Gastroesophageal sphincter (tissue), 4 donors: ENCODE results near the gene FOXN1. TPM values are rescaled to one million over a fixed set of nuclear protein-coding genes. Genes with fewer than 3 reads are reported as not detected.

Experiments used
- ATAC-seq: fragments of 150-250 bp; one replicate; pipeline ENCODE4 v1.9.1; 2016; ENCODE audit warnings: mild to moderate bottlenecking, moderate library complexity
- H3K27ac ChIP-seq, 4 donors: fragments of 200-600 bp; sonication (generic) in 3 of 4; 1 replicate in 3 of 4; 2 replicates in 1 of 4; pipeline ENCODE4 v1.5.1; 2016 to 2019
- H3K27me3 ChIP-seq: fragments of 200-600 bp; sonication (generic); one replicate; pipeline ENCODE4 v1.5.1; 2019
- H3K36me3 ChIP-seq, 2 donors: fragments of 200-600 bp; sonication (generic); one replicate each; pipeline ENCODE4 v1.5.1; 2019; ENCODE audit warnings: control low read depth in 1 of 2
- H3K4me1 ChIP-seq, 3 donors: fragments of 200-600 bp; sonication (generic); 1 replicate in 2 of 3; 2 replicates in 1 of 3; pipeline ENCODE4 v1.5.1; 2016 to 2019; ENCODE audit warnings: control low read depth in 2 of 3
- H3K4me3 ChIP-seq, 2 donors: fragments of 200-600 bp; sonication (generic); one replicate each; pipeline ENCODE4 v1.5.1; 2019; ENCODE audit warnings: mild to moderate bottlenecking in 1 of 2, moderate library complexity in 1 of 2
- H3K9me3 ChIP-seq, 3 donors: fragments of 200-600 bp; sonication (generic); one replicate each; pipeline ENCODE4 v1.5.1; 2017 to 2019; ENCODE audit warnings: control low read depth in 2 of 3
- EP300 ChIP-seq: sonication (generic); formaldehyde crosslinking; IDR thresholded peaks from one replicate; pipeline ENCODE4 v1.6.1; 2017; ENCODE audit warnings: antibody characterized with exemption, mild to moderate bottlenecking
- POLR2A ChIP-seq, 2 donors: fragments of 450-650 bp; IDR thresholded peaks; one replicate each; pipeline ENCODE4 v1.6.1; 2017; ENCODE audit warnings: antibody characterized with exemption in 2 of 2, mild to moderate bottlenecking in 2 of 2, moderate library complexity in 1 of 2
- POLR2AphosphoS5 ChIP-seq: sonication (generic); formaldehyde crosslinking; IDR thresholded peaks from one replicate; pipeline ENCODE4 v1.6.1; 2017; ENCODE audit warnings: antibody characterized with exemption
- WGBS, 2 donors: methylation state at CpG; one replicate each; pipeline ENCODE4 v1.1.5; 2018; ENCODE audit warnings: low coverage in 1 of 2; 5-methylcytosine and 5-hydroxymethylcytosine counted together
- total RNA-seq, 4 donors: library from RNA; depleted of rRNA; stranded (reverse); fragments of >200 nt; gene quantifications; one replicate each; pipeline ENCODE4 v1.1.0, GENCODE V29; 2016
- TF ChIP-seq, protein P1 (sequence below), 4 experiments: fragments of 200-600 bp in 2 of 4; fragments of 450-650 bp in 2 of 4; sonication (generic) in 1 of 4; IDR thresholded peaks; one replicate each; pipeline ENCODE4 v1.5.1; 2017 to 2019; ENCODE audit warnings: antibody characterized with exemption in 4 of 4, mild to moderate bottlenecking in 2 of 4, moderate library complexity in 2 of 4

FOXN1 gene
- total RNA-seq, 4 donors from 2014 or later = 0.15 TPM; not detected in 3

DNA sequence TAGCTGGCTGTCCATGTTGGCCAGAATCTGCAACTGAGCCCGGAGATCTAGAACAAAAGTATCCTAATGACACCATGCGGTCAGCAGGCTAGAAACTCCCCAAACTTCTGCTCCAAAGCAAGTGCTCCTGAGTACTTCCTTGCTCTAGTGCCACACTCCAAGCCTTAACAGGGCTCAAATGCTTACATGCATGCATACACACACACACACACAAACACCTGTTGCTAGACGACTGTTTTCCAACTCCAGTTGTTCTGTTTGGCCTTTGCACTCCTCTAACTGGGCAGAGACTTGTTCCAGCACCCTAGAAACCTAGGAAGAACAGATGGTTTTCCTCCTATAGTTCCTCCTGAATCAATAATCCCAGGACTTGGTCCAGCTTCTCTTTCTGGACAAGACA, 78.3 kb downstream of the FOXN1 start:
- WGBS, 2 donors = 71% methylated on average over 3 of the region's 3 CpGs; no CpG with 5 or more reads in 1 of the 2 donors
- no peaks in the 10 kb centered on the region for H3K4me1 ChIP-seq

DNA sequence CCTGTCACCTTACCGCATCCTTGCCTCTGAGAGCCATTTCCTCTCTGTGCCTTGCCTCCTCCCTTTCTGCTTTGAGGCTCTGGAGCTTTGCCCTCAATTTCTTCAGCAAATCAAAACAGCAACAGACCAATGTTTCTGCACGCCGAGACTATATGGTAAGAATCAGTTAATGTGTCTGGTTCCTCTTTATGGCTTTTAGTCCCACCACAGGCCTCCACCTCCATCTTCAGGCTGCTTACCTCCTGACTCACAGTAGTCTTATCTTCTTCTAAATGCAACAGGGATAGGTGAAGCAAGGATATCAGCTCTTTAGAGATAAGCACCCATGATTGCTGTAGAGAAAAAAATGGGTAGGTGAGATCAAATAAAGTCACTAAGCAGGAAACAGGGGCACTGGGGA, 79.7 kb downstream of the FOXN1 start:
- no peak for TF ChIP-seq POLR2AphosphoS5
- no peak for TF ChIP-seq EP300
- TF ChIP-seq, protein P1, sequence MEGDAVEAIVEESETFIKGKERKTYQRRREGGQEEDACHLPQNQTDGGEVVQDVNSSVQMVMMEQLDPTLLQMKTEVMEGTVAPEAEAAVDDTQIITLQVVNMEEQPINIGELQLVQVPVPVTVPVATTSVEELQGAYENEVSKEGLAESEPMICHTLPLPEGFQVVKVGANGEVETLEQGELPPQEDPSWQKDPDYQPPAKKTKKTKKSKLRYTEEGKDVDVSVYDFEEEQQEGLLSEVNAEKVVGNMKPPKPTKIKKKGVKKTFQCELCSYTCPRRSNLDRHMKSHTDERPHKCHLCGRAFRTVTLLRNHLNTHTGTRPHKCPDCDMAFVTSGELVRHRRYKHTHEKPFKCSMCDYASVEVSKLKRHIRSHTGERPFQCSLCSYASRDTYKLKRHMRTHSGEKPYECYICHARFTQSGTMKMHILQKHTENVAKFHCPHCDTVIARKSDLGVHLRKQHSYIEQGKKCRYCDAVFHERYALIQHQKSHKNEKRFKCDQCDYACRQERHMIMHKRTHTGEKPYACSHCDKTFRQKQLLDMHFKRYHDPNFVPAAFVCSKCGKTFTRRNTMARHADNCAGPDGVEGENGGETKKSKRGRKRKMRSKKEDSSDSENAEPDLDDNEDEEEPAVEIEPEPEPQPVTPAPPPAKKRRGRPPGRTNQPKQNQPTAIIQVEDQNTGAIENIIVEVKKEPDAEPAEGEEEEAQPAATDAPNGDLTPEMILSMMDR (IDR thresholded peaks at IDR 0.05) = no peak
- no peak for TF ChIP-seq POLR2A (IDR thresholded peaks at IDR 0.05)
- no peak for ATAC-seq
- H3K4me3 ChIP-seq = no peak overlapping the region
- H3K4me1 ChIP-seq = no peaks in the 10 kb centered on the region
- H3K9me3 ChIP-seq = no peaks in the 10 kb centered on the region
- H3K27me3 ChIP-seq = no peaks in the 10 kb centered on the region
- WGBS, 2 donors = 94% methylated on average over 3 of the region's 3 CpGs; no CpG with 5 or more reads in 1 of the 2 donors
- H3K36me3 ChIP-seq = peaks cover 0 to 26% of the 10 kb centered on the region in 2 donors
- no peak overlapping the region for H3K27ac ChIP-seq

More for the DNA sequence above, 78.3 kb downstream of the FOXN1 start:
- no peak for TF ChIP-seq EP300
- TF ChIP-seq POLR2A (IDR thresholded peaks at IDR 0.05) = no peak
- TF ChIP-seq POLR2AphosphoS5 = no peak
- TF ChIP-seq, protein P1 (IDR thresholded peaks at IDR 0.05) = no peak
- ATAC-seq = no peak
- Histone ChIP-seq H3K36me3 (peaks cover 0 to 26% of the 10 kb centered on the region in 2 donors), H3K27ac (no peak overlapping the region), H3K9me3 (no peaks in the 10 kb centered on the region), H3K4me3 (no peak overlapping the region), H3K27me3 (no peaks in the 10 kb centered on the region)

Other genes starting within 250 kb of the FOXN1 start
- gene TMEM97, start 187.1 kb upstream of the FOXN1 start, total RNA-seq = 1 to 10 TPM; 4.5 to 9.2 (median 7.2) TPM
- 10 to 100 TPM; 34.1 to 56.5 (median 51.4) TPM for gene IFT20, start 170.9 kb upstream of the FOXN1 start, total RNA-seq
- gene TNFAIP1, start 170.6 kb upstream of the FOXN1 start, total RNA-seq = 10 to 100 TPM; 19.1 to 53.2 (median 30.4) TPM
- 100 to 1,000 TPM in 1 of 4 donors, 10 to 100 TPM in 3; 71.1 to 108 (median 77.8) TPM for gene POLDIP2, start 148.8 kb upstream of the FOXN1 start, total RNA-seq
- not detected for gene SEBOX, start 141.1 kb upstream of the FOXN1 start, total RNA-seq
- gene VTN, start 136.0 kb upstream of the FOXN1 start, total RNA-seq = under 1 TPM in 3 of 4 donors, not detected in 1; 0.27 to 0.47 (median 0.27) TPM
- 10 to 100 TPM in 3 of 4 donors, 1 to 10 TPM in 1; 9.0 to 26.2 (median 20.6) TPM for gene SARM1, start 134.7 kb upstream of the FOXN1 start, total RNA-seq
- gene SLC46A1, start 100.1 kb upstream of the FOXN1 start, total RNA-seq = 1 to 10 TPM; 7.9 to 9.7 (median 8.4) TPM
- under 1 TPM in 1 of 4 donors, not detected in 3; 0.37 TPM for gene SLC13A2, start 32.7 kb upstream of the FOXN1 start, total RNA-seq
- 10 to 100 TPM; 17.5 to 28.7 (median 20.3) TPM for gene UNC119, start 46.3 kb downstream of the FOXN1 start, total RNA-seq
- 10 to 100 TPM; 40.8 to 90.4 (median 64.5) TPM for gene PIGS, start 65.2 kb downstream of the FOXN1 start, total RNA-seq
- 10 to 100 TPM; 29.1 to 46.5 (median 37.7) TPM for gene ALDOC, start 70.5 kb downstream of the FOXN1 start, total RNA-seq
- 1 to 10 TPM; 1.4 to 4.9 (median 2.6) TPM for gene SPAG5, start 92.7 kb downstream of the FOXN1 start, total RNA-seq
- gene RSKR, start 107.8 kb downstream of the FOXN1 start, total RNA-seq = 1 to 10 TPM in 3 of 4 donors, under 1 TPM in 1; 0.59 to 8.1 (median 3.1) TPM
- gene BLTP2, start 138.8 kb downstream of the FOXN1 start, total RNA-seq = 100 to 1,000 TPM in 3 of 4 donors, 10 to 100 TPM in 1; 97.5 to 116 (median 106) TPM
- 10 to 100 TPM; 29.5 to 43.2 (median 36.1) TPM for gene SDF2, start 155.6 kb downstream of the FOXN1 start, total RNA-seq
- gene SUPT6H, start 155.9 kb downstream of the FOXN1 start, total RNA-seq = 10 to 100 TPM; 48.7 to 87.3 (median 71.9) TPM
- 1 to 10 TPM in 2 of 4 donors, under 1 TPM in 1, not detected in 1; 0.40 to 1.9 (median 1.1) TPM for gene PROCA1, start 205.5 kb downstream of the FOXN1 start, total RNA-seq
- 100 to 1,000 TPM; 185 to 219 (median 196) TPM for gene RAB34, start 211.5 kb downstream of the FOXN1 start, total RNA-seq
- gene RPL23A, start 213.6 kb downstream of the FOXN1 start, total RNA-seq = 100 to 1,000 TPM; 317 to 834 (median 683) TPM
- 1 to 10 TPM in 2 of 4 donors, not detected in 2; 1.1 to 2.8 TPM for gene TLCD1, start 219.9 kb downstream of the FOXN1 start, total RNA-seq
- 1 to 10 TPM in 2 of 4 donors, under 1 TPM in 1, not detected in 1; 0.94 to 2.0 (median 1.8) TPM for gene NEK8, start 222.4 kb downstream of the FOXN1 start, total RNA-seq
- gene TRAF4, start 237.7 kb downstream of the FOXN1 start, total RNA-seq = 10 to 100 TPM in 1 of 4 donors, 1 to 10 TPM in 3; 3.4 to 10.8 (median 4.7) TPM